ENCODE data around the gene PABPC1L. TPM values are rescaled to one million over a fixed set of nuclear protein-coding genes. Genes with fewer than 3 reads are reported as not detected.

PABPC1L gene
- total RNA-seq, 1 experiment from 2014 or later: 127 TPM

- Histone ChIP-seq H3K9me3 (ENCODE audit: control insufficient read depth in 1 of 2, insufficient read depth in 1 of 2, low read depth in 1 of 2, low read length in 2 of 2) (no peaks in the 10 kb centered on the region), H3K4me1 (ENCODE audit: control insufficient read depth in 1 of 2, insufficient read depth in 2 of 2, low read length in 2 of 2) (no peaks in the 10 kb centered on the region), H3K4me3 (replicated peaks in 1 of 2; ENCODE audit: low read depth in 1 of 2, low read length in 2 of 2) (no peak overlapping the region), H3K9ac (ENCODE audit: low read length) (no peak overlapping the region), H3K4me2 (ENCODE audit: low read length) (no peak overlapping the region), H3K9me2 (ENCODE audit: insufficient read depth) (no peaks in the 10 kb centered on the region), H4K20me1 (ENCODE audit: insufficient read depth) (no peaks in the 10 kb centered on the region), H3K79me2 (ENCODE audit: insufficient read depth, low read length) (no peaks in the 10 kb centered on the region), H3K27ac (ENCODE audit: low read depth, low read length) (no peak overlapping the region), H3K36me3 (ENCODE audit: control insufficient read depth in 1 of 2, insufficient read depth in 2 of 2, low read length in 2 of 2) (peaks cover 39 to 59% of the 10 kb centered on the region in 2 experiments; a peak in 3 of 4 replicates), H3K27me3 (ENCODE audit: insufficient read depth, low read length) (no peaks in the 10 kb centered on the region), H2AFZ (ENCODE audit: low read depth, low read length, poor library complexity, severe bottlenecking) (no peak overlapping the region)
- ChIA-PET CTCF (no interaction called here), POLR2A (no interaction called here), RAD21 (ENCODE audit: low non-redundant PET in 1 of 2, low total read pairs in 2 of 2, uncharacterized antibody in 2 of 2, unreplicated experiment in 2 of 2) (no interaction called here)
- no peak for ATAC-seq
- intact Hi-C loops (cut with micrococcal nuclease): no loop called here
- no peak for DNase-seq (ENCODE audit: low read depth, low spot score)
- TF ChIP-seq CEBPB (IDR thresholded peaks at IDR 0.05; ENCODE audit: low read depth) (no peak), CTCF (IDR thresholded peaks at IDR 0.05 in 2 of 3, conservative IDR thresholded peaks at IDR 0.05 in 1 of 3; ENCODE audit: borderline replicate concordance in 1 of 3, insufficient read depth in 1 of 3, low read depth in 2 of 3, low read length in 2 of 3) (no peak)
- no TSS peak for BruUV-seq (replicated peaks)
Observed at GRCh38 chr20:44938637-44939036, 28.8 kb downstream of the PABPC1L start.

GRCh38 chr20:44941120-44941691 is 31.3 kb downstream of the PABPC1L start:
- Histone ChIP-seq H3K27ac (ENCODE audit: low read depth, low read length) (no peak overlapping the region), H3K27me3 (ENCODE audit: insufficient read depth, low read length) (no peaks in the 10 kb centered on the region), H3K79me2 (ENCODE audit: insufficient read depth, low read length) (0 out of 2 replicates have a peak, but pooled peaks cover 3% of the 10 kb centered on the region), H3K9me2 (ENCODE audit: insufficient read depth) (no peaks in the 10 kb centered on the region), H3K9me3 (ENCODE audit: control insufficient read depth in 1 of 2, insufficient read depth in 1 of 2, low read depth in 1 of 2, low read length in 2 of 2) (no peaks in the 10 kb centered on the region), H3K4me1 (ENCODE audit: control insufficient read depth in 1 of 2, insufficient read depth in 2 of 2, low read length in 2 of 2) (no peaks in the 10 kb centered on the region), H4K20me1 (ENCODE audit: insufficient read depth) (no peaks in the 10 kb centered on the region), H3K4me3 (replicated peaks in 1 of 2; ENCODE audit: low read depth in 1 of 2, low read length in 2 of 2) (no peak overlapping the region), H3K9ac (ENCODE audit: low read length) (no peak overlapping the region), H2AFZ (ENCODE audit: low read depth, low read length, poor library complexity, severe bottlenecking) (no peak overlapping the region), H3K4me2 (ENCODE audit: low read length) (no peak overlapping the region), H3K36me3 (ENCODE audit: control insufficient read depth in 1 of 2, insufficient read depth in 2 of 2, low read length in 2 of 2) (peaks cover 31 to 56% of the 10 kb centered on the region in 2 experiments; a peak in 3 of 4 replicates)
- intact Hi-C loops (cut with micrococcal nuclease): no loop called here
- ChIA-PET POLR2A (interaction anchor here (0.7 to 1.2 kb wide), 3 partner anchors 8 to 32 kb away, joined by 3 to 4 read pairs (median 3); partner anchors contain the start of genes PABPC1L and TOMM34), CTCF (no interaction called here), RAD21 (ENCODE audit: low non-redundant PET in 1 of 2, low total read pairs in 2 of 2, uncharacterized antibody in 2 of 2, unreplicated experiment in 2 of 2) (no interaction called here)
- TF ChIP-seq ZFX (IDR thresholded peaks at IDR 0.05) (no peak), REST (IDR thresholded peaks at IDR 0.05; ENCODE audit: low read depth) (no peak), POLR2AphosphoS5 (IDR thresholded peaks at IDR 0.05; ENCODE audit: low read depth, low read length) (no peak), CBX3 (IDR thresholded peaks at IDR 0.05; ENCODE audit: low read depth) (no peak), RAD21 (IDR thresholded peaks at IDR 0.05; ENCODE audit: low read depth) (no peak), JUND (IDR thresholded peaks at IDR 0.05) (no peak), YY1 (IDR thresholded peaks at IDR 0.05; ENCODE audit: extremely low read depth, insufficient replicate concordance, low read depth, low read length) (no peak)
- BruUV-seq (replicated peaks): no TSS peak
- DNase-seq (ENCODE audit: low read depth, low spot score) (no peak), ATAC-seq (no peak)

Data from HCT116 (cell line).